HEK293 (cell line): ENCODE data around the gene EEFSEC.

ENCODE experiments used
- ELK4 ChIP-seq: IDR thresholded peaks from 2 replicates; pipeline ENCODE4 v1.6.1; 2011; ENCODE audit warnings: mild to moderate bottlenecking, low read depth, low read length, borderline replicate concordance
- GLI4 ChIP-seq: fragments of 450-650 bp; formaldehyde crosslinking; IDR thresholded peaks from 2 replicates; pipeline ENCODE4 v1.5.1; 2016; ENCODE audit warnings: missing biosample characterization, missing genetic modification characterization
- KLF10 ChIP-seq: fragments of 450-650 bp; IDR thresholded peaks from 2 replicates; pipeline ENCODE4 v1.5.1; 2018; ENCODE audit warnings: missing biosample characterization, mild to moderate bottlenecking, missing genetic modification characterization
- PRDM1 ChIP-seq: fragments of 450-650 bp; formaldehyde crosslinking; IDR thresholded peaks from 2 replicates; pipeline ENCODE4; 2016; ENCODE audit warnings: missing biosample characterization, missing genetic modification characterization
- SP2 ChIP-seq: fragments of 450-650 bp; formaldehyde crosslinking; IDR thresholded peaks from 2 replicates; pipeline ENCODE4 v1.5.1; 2016; ENCODE audit warnings: missing biosample characterization, missing genetic modification characterization
- SP7 ChIP-seq: fragments of 450-650 bp; formaldehyde crosslinking; IDR thresholded peaks from 2 replicates; pipeline ENCODE4 v1.5.1; 2016; ENCODE audit warnings: missing biosample characterization, missing genetic modification characterization
- ZNF133 ChIP-seq: fragments of 450-650 bp; formaldehyde crosslinking; IDR thresholded peaks from 2 replicates; pipeline ENCODE4 v1.5.1; 2016; ENCODE audit warnings: missing biosample characterization, missing genetic modification characterization
- ZNF26 ChIP-seq: fragments of 450-650 bp; formaldehyde crosslinking; IDR thresholded peaks from 2 replicates; pipeline ENCODE4 v1.5.1; 2016; ENCODE audit warnings: missing biosample characterization, missing genetic modification characterization
- ZNF555 ChIP-seq: fragments of 450-650 bp; formaldehyde crosslinking; conservative IDR thresholded peaks from 2 replicates; pipeline ENCODE4 v1.5.1; 2017; ENCODE audit warnings: missing biosample characterization, mild to moderate bottlenecking, missing genetic modification characterization, inconsistent platforms
- ZNF560 ChIP-seq: fragments of 450-650 bp; formaldehyde crosslinking; IDR thresholded peaks from 2 replicates; pipeline ENCODE4 v1.5.1; 2017; ENCODE audit warnings: missing biosample characterization, missing genetic modification characterization, borderline replicate concordance
- ZNF624 ChIP-seq: fragments of 450-650 bp; formaldehyde crosslinking; IDR thresholded peaks from 2 replicates; pipeline ENCODE4 v1.5.1; 2017; ENCODE audit warnings: missing biosample characterization, missing genetic modification characterization
- ZNF791 ChIP-seq: fragments of 450-650 bp; formaldehyde crosslinking; IDR thresholded peaks from 2 replicates; pipeline ENCODE4 v1.5.1; 2016; ENCODE audit warnings: missing biosample characterization, missing genetic modification characterization
- TF ChIP-seq, protein P1 (sequence below): fragments of 450-650 bp; formaldehyde crosslinking; IDR thresholded peaks from 2 replicates; pipeline ENCODE4 v1.5.1; 2016; ENCODE audit warnings: missing biosample characterization, missing genetic modification characterization
- TF ChIP-seq, protein P2 (sequence below): fragments of 450-650 bp; formaldehyde crosslinking; IDR thresholded peaks from 2 replicates; pipeline ENCODE4 v1.5.1; 2016; ENCODE audit warnings: missing biosample characterization, missing genetic modification characterization

- TF ChIP-seq SP7 (tag by site-specific recombination) (no peak), ZNF624 (tag by site-specific recombination) (no peak), ZNF133 (tag by site-specific recombination) (no peak), ZNF26 (tag by site-specific recombination) (no peak), PRDM1 (no peak), ZNF555 (tag by site-specific recombination) (no peak), ZNF560 (tag by site-specific recombination) (no peak), ZNF791 (tag by site-specific recombination) (no peak), GLI4 (tag by site-specific recombination) (no peak), ELK4 (no peak), KLF10 (tag by site-specific recombination) (no peak), SP2 (no peak)
- TF ChIP-seq, protein P1, sequence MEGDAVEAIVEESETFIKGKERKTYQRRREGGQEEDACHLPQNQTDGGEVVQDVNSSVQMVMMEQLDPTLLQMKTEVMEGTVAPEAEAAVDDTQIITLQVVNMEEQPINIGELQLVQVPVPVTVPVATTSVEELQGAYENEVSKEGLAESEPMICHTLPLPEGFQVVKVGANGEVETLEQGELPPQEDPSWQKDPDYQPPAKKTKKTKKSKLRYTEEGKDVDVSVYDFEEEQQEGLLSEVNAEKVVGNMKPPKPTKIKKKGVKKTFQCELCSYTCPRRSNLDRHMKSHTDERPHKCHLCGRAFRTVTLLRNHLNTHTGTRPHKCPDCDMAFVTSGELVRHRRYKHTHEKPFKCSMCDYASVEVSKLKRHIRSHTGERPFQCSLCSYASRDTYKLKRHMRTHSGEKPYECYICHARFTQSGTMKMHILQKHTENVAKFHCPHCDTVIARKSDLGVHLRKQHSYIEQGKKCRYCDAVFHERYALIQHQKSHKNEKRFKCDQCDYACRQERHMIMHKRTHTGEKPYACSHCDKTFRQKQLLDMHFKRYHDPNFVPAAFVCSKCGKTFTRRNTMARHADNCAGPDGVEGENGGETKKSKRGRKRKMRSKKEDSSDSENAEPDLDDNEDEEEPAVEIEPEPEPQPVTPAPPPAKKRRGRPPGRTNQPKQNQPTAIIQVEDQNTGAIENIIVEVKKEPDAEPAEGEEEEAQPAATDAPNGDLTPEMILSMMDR (tag by site-specific recombination), result no peak
- TF ChIP-seq, protein P2, sequence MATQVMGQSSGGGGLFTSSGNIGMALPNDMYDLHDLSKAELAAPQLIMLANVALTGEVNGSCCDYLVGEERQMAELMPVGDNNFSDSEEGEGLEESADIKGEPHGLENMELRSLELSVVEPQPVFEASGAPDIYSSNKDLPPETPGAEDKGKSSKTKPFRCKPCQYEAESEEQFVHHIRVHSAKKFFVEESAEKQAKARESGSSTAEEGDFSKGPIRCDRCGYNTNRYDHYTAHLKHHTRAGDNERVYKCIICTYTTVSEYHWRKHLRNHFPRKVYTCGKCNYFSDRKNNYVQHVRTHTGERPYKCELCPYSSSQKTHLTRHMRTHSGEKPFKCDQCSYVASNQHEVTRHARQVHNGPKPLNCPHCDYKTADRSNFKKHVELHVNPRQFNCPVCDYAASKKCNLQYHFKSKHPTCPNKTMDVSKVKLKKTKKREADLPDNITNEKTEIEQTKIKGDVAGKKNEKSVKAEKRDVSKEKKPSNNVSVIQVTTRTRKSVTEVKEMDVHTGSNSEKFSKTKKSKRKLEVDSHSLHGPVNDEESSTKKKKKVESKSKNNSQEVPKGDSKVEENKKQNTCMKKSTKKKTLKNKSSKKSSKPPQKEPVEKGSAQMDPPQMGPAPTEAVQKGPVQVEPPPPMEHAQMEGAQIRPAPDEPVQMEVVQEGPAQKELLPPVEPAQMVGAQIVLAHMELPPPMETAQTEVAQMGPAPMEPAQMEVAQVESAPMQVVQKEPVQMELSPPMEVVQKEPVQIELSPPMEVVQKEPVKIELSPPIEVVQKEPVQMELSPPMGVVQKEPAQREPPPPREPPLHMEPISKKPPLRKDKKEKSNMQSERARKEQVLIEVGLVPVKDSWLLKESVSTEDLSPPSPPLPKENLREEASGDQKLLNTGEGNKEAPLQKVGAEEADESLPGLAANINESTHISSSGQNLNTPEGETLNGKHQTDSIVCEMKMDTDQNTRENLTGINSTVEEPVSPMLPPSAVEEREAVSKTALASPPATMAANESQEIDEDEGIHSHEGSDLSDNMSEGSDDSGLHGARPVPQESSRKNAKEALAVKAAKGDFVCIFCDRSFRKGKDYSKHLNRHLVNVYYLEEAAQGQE (tag by site-specific recombination), result no peak
These were observed 232.0 kb downstream of the EEFSEC start for GRCh38 chr3:128385080-128385832.
